OCI-M2 (cell line): Measurements from ENCODE around the gene SMAD1.

ENCODE experiments used
- DNase-seq: peaks from one replicate; lab custom pipeline; 2025; ENCODE audit not compliant: unreplicated experiment; lab: John Stamatoyannopoulos, UW

Gene SMAD1

GRCh38 chr4:145488310-145488709, 6.7 kb downstream of the SMAD1 start:
- DNase-seq, result no peak

DNA sequence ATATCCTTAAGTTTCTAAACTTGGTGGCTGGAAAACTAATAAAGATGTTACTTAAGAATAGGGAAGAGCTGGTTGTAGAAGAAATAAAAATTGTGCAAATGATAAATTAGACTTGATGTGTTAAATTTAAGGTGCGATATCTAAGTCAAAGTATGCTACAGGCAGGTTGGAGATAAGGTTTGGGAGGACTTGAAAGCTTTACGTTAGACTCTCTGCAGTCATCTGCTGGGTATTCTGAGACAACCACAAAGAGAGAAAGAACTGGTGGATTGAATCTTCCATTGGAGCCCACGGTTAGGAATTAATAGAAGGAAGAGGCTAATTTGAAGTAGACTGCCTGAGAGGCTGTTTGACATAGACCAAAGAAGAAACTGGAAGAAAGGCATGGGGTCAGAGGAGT, 7.9 kb downstream of the SMAD1 start:
- DNase-seq, result no peak

DNA sequence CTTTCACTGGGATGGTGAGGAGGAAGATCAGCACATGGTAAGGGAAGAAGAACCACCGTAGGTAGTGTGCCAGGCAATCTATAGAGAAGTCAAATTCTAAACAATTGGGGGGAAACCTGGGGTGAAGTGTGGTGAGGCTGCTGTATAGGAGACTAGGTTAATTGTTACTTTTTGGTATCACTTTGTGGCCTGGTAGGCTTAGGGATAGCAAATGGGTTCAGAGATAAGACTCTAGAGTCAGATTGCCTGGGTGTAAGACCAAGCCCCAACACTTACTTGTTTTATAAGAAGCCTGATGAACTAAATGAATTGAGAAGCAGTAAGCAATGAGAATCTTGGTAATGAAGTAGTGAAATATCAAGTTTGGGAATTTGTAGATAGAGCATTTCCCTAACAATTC, 8.7 kb downstream of the SMAD1 start:
- no peak for DNase-seq

- DNase-seq, result no peak
Observed at GRCh38 chr4:145490796-145491195, 9.1 kb downstream of the SMAD1 start.

- no peak for DNase-seq
Observed at GRCh38 chr4:145492376-145492775, 10.7 kb downstream of the SMAD1 start.

- DNase-seq, result no peak
Observed at GRCh38 chr4:145493166-145493565, 11.5 kb downstream of the SMAD1 start.

- DNase-seq, result no peak
Observed at GRCh38 chr4:145494666-145495270, 13.1 kb downstream of the SMAD1 start.

GRCh38 chr4:145496292-145496691, 14.6 kb downstream of the SMAD1 start:
- no peak for DNase-seq

DNA sequence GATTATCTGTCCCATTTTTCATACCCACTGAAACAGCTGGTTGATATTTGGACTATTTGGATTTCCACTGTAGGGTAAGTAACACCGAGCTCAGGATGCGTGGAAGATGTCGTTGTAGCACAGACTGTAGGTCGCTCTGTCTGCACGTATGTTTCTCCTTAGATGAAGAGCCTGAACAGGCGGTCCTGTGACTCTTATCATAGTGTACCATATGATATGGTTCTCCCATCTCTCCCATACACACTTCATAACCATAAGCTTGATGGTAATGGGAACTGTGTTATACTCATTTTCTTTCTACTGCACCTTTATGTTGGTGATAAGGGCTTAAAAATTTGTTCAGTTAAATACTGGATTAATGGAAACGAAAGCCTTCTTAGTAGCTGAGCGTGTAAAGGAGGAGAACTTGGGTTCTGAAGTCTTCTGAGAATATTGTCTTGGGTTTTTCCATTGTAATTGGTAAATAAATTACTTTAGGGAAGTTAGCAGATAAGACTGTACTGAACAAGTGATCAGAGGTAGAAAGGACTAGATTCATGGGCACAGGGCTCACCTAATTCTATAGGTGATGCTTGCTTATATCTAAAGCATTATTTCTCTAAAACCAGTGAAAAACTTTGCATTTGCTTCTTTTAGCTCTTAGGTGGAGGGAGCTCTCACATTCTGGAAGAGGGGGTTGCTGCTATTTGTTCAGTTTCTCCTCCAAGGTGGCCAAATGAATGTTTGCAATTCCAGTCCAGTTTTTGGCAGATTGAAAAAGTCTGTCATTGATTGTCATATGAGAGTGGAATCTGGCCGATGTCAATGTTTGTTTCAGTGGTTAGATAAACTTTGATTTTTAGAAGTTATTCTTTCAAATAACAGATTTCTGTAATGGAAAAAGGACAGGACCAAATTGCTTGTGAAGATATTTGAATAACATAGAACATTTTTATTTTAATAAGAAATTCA, 15.8 kb downstream of the SMAD1 start:
- no peak for DNase-seq

DNA sequence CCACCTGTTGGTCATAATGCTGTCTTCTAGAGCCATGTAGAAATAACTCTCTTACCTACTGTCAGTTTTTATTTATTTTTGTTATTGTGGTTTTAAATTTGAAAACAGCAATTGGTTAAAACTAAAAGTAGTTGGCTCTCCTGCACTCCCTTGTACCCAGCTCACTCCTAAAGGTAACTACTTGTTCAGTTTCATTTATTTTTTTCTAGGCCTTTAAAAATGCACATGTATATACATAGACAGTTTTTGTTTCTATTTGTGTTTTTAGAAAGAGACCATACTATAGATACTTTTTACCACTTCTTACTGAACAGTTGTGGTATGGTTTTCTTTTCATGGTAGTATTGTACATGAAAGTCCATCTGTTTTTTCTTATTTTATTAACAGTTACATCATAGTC, 16.8 kb downstream of the SMAD1 start:
- DNase-seq, result no peak

- no peak for DNase-seq
Observed at GRCh38 chr4:145501051-145501660, 19.5 kb downstream of the SMAD1 start.

DNA sequence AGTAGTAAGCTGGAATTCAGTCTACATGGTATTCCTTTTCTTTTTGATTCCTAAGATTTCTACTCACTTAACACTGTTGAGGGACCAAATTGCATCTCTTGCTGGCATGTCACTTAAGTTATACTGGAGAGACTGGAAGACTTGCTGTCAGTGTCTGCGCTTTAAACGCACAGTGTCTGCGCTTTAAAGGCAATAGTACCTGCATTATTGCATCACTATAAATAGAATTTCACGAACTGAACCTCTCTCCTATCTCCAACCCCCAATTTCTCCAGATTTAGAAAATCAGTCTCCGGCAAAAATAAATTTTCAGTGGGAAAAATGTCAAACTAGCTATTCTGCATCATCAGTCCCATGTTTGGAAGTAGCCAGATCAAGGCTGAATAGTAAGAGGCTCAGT, 21.2 kb downstream of the SMAD1 start:
- DNase-seq, result no peak

- DNase-seq, result no peak
Observed at GRCh38 chr4:145503486-145504072, 21.9 kb downstream of the SMAD1 start.

DNA sequence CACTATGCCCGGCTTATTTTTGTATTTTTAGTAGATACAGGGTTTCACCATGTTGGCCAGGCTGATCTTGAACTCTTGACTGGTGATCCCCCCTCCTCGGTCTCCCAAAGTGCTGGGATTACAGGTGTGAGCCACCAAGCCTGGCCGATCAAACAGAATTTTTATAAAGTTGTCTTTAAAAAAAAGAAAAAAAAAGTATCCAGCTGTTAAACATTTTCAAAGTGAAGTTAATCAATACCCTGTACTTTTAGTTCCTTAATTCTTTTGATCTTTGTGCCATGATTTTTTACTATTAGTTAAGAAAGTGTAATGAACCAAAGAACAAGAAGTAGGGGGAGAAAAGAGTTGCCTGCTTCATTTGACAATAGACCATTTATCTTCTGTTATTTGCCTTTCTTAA, 24.3 kb downstream of the SMAD1 start:
- DNase-seq, result no peak

DNA sequence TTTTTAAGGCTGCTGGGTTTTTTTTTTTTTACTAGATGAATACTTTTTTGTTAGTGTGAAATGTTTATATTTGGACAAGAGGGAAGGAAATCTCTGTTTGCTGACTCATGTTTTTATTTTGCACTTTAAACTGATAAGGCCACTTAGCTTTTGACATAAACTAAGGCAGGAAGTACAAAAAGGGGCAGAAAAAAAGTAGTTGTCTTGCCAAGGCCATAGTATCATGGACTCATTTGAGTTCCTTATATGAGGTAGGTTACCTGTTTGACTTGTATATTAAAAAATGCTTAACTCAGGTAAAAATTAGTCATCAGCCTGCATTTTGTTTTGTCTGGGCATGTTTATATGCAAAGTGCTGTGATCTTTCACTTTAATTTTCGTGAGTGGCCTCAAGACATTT, 26.0 kb downstream of the SMAD1 start:
- no peak for DNase-seq

DNA sequence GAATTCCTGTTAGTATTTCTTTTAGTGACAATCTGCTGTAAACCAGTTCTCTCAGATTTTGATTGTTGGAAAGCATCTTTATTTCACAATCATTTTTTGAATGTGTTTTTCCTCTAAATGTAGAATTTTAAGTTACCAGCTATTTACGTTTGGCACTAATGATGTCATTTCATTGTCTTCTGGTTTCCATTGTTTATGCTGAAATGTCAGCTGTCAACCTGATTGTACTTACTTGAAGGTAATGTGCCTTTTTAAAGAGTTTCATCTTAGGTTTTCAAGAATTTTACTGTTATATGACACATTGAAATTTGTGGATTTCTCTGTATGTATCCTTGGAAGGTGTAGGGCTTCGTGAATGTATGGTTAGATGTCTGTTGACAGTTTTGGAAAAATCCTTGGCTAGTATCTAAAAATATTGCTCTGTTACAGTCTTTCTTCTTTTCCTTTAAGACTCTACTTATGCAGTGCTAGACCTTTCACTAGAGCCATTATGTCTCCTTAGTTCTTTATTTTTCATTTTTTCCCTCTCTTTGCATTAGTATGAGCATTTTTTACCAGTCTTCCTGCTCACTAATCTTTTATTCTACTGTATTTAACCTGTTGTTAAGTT, 30.4 kb downstream of the SMAD1 start:
- DNase-seq, result no peak

DNA sequence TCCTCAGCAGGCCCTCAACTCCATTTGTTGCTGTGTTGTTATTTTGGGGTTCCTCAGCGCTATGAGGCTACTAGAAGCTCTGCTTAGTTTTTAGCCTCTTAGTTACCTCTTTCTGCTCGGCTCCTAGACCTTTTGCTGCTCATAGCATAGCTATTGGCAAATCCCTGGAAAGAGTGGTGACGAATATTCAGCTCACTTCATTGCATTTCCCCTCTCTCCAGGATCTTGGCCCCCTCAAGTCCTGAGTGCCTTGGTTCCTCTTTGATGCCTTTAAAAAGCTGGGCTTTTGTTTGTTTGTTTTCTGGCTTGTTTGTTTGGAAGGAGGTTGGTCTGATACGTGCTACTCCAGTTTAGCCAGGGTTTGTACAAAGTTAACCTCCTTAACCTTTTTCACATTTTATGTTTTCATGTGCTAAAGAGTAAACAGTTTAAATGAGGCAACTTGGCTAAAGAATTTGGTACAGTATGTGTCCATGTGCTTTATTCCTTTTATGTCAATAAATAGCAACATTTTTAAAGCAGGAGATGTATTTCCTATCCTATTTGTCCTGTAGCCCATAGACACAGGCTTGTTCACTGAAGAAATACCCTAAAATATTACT, 31.5 kb downstream of the SMAD1 start:
- no peak for DNase-seq

- DNase-seq, result no peak
Observed at GRCh38 chr4:145520172-145520571, 38.5 kb downstream of the SMAD1 start.

DNA sequence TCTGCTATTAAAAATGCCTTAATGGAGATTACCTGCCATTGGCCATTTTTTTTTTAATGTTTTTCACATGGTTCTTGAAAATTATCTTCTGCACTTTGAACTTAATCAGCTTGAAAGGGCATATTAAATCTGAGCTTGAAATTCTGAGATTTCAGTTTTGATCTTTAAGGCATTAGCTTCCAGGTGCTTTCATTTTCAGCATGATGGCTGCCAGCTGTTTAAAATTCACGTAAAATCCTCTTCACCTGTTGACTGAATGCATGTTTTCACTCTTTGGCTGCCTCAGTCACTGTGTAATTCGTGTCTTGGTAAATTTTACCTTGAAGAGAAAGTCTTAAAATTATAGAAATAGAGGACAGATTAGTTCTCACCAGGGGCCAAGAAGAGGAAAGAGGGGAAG, 39.6 kb downstream of the SMAD1 start:
- no peak for DNase-seq

DNA sequence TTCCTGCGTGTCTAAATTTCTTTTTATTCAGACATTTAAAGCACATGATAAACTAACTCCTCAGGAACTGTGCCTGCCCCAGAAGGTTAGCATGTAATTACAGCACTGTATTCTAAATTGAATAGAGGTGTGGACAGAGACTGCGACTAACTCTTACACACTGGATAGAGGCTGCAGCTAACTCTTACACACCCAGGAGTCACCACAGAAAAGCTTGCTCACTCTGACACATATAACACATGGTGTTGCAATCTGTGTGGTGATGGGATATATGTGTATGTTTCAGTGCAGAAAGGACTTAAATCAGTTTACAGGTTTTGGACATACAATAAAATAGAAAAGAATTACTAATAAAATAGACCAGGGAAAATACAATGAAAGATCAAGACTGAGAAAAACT, 41.5 kb downstream of the SMAD1 start:
- DNase-seq, result no peak

DNA sequence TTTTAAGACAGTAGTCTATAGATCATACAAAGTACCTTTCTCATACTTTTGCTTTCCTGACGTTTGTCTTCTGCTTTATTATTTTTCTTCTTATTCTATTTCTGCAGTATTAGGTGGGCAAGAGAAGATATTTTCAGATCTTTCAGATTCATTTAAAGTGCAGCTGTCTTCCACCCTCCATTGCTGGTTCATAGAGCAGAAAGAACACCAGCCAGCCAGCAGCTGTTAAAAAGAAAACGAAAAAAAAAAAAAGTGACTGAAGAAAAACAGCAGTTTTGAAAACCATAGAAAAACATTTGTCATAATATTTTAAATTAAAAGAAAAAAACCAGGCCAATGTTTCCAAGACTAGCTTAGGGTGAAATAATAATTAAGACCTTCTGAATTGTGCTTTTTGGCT, 42.9 kb downstream of the SMAD1 start:
- DNase-seq, result no peak
